ENCODE measurements around the gene ST6GAL1.
A peak's percentile ranks its signal among the peaks of the same experiment; 100 is the strongest.
"Not testable (repeated sequence)": the region's sequence is repeated elsewhere in the genome, so short reads cannot be mapped to it uniquely, and the experiment has no call there.

The ST6GAL1 gene

GRCh38 chr3:187046033-187046432 lies 115.7 kb downstream of the ST6GAL1 start:
- DNase-seq (ENCODE audit: low read depth in 2 of 2): no peak

DNA sequence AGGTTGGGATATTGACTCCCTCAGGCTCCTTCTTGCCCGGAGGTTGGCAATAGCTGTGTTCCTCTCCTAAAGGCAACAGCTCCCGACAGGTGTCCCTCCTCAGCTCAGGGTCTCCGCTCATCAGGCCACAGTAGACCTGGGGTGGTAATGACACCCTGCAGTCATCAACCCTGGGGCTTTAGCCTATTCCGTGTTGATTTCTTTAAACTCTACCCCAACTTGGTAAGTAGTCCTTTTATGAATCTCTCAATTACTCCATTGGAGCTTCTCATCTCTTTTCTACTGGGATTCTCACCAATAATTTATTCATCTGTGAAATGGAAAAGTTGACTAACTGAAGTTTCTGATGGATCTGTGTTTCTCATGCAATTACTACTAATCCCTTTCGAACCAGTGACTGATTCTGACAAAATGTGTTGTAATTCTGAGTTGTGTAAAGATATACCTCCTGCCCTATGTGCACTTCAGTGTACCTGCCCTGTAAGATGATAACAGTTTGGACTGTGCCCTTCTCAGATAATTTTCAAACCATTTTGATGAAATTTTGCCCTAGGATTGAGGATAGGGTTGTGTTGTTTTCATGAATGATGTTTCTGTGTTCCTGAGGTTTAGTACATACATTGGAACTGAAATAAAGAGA lies 119.3 kb downstream of the ST6GAL1 start:
- DNase-seq (ENCODE audit: low read depth in 2 of 2): no peak

DNA sequence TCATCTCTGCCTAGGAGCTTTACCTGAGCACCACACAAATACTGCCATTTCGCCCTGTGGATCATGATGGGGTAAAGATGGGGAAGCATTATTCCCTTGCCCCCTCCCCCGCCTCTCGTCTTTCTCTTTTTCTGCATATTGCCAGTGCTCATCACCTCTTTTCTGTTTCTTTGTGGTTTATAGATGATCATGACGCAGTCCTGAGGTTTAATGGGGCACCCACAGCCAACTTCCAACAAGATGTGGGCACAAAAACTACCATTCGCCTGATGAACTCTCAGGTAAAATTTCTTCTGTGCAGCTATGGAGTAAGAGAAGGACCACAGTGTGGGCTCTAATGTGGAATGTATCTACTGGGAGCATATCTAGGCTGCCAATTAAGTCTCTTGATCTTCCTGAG lies 120.7 kb downstream of the ST6GAL1 start:
- DNase-seq (ENCODE audit: low read depth in 2 of 2): no peak

DNA sequence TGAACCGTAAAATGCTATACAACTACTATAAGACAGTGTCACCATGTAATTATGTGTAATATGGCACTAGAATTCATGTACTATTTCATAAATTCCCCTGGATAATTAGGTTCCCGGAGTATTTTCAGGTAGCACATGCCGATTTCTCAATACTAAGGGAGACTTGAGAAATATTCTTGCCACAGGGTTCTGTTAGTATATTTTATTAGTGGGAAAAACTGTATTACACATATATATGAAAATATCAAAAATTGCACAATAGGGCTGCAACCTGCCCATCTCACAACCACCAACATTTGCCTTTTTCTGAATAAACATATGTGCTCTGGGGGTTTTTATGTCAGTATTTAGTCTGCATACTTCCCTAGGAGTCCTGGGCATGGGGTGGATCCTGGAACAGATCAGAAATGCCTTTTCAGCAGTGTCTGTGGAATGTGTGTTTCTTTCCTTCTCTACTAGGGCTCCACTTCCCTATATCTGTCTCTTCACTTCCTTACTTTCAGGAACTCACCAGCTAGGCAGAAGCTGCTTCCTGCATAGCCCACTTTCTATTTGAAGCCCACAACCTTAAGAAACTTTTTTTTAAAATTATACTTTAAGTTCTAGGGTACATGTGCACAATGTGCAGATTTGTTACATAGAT lies 121.5 kb downstream of the ST6GAL1 start:
- no peak for DNase-seq (ENCODE audit: low read depth in 2 of 2)

- not testable (repeated sequence) for DNase-seq (ENCODE audit: low read depth in 2 of 2)
Measured at GRCh38 chr3:187052427-187052826, 122.1 kb downstream of the ST6GAL1 start.

- DNase-seq (ENCODE audit: low read depth in 2 of 2): not testable (repeated sequence)
Measured at GRCh38 chr3:187054433-187054832, 124.1 kb downstream of the ST6GAL1 start.

- not testable (repeated sequence) for DNase-seq (ENCODE audit: low read depth in 2 of 2)
Measured at GRCh38 chr3:187057803-187058202, 127.5 kb downstream of the ST6GAL1 start.

GRCh38 chr3:187061748-187062147 lies 131.4 kb downstream of the ST6GAL1 start:
- DNase-seq (ENCODE audit: low read depth in 2 of 2): no peak

DNA sequence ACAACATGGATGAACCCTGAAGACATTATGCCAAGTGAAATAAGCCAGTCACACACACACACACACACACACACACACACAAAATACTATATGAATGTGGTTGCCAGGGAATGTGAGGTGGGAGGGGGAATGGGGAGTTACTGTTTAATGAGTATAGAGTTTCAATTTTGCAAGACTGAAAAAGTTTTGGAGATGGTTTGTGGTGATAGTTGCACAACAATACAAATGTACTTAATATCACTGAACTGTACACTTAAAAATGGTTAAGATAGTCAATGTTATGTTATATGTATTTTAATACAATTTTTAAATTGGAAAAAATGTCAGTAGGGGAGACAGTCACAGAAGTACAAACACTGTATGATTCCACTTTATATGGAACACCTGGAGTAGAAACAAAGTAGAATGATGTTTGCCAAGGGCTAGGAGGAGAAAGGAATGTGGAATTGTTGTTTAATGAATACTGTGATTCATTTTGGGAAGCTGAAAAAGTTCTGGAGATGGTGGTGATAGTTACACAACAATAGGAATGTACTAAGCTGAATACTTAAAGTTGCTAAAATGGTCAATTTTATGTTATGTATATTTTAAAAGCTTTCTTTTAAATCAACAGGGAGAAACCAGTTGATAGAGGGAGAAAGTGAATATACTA lies 132.3 kb downstream of the ST6GAL1 start:
- no peak for DNase-seq (ENCODE audit: low read depth in 2 of 2)

GRCh38 chr3:187063286-187064121 lies 133.2 kb downstream of the ST6GAL1 start:
- no peak for DNase-seq (ENCODE audit: low read depth in 2 of 2)

DNA sequence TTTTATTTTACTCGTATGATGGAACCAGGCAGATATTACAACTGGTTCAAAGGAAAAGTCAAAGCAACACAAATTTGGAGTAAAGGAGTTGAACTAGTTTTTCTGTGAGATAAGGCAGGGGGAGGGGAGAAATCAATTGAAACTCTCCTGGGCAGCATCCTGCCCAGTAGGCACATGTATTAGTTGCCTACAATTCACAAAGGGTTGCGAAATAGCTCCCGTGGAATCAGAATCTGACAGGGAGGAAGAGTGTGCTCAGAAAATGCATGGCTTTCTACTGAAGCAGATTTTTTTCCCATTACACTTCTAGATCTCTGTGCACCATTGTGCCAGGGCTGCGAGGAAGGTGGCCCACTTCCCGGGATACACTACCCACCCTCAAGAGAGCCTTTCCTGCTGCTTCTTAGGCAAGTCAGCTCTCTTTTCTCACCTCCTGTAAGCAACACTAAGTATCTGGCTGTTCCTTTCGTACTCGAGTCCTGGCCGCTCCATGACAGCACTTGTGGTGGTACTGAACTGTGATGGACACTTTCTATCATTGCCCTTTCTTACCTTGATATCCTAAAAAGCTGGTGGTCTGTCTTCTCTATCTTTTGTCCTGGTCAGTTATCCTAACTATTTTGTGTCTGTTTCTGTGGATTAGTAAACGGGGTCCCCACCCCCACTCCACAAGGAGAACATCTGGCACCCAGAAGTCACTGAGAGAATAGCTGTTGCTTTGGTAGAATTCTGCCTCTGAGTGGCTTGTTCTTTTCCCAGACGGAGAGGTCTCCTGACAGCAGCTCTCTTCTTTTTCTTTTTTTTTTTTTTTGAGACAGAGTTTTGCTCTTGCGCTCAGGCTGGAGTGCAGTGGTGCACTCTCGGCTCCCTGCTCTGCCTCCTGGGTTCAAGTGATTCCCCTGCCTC lies 134.1 kb downstream of the ST6GAL1 start:
- DNase-seq (ENCODE audit: low read depth in 2 of 2): no peak

DNA sequence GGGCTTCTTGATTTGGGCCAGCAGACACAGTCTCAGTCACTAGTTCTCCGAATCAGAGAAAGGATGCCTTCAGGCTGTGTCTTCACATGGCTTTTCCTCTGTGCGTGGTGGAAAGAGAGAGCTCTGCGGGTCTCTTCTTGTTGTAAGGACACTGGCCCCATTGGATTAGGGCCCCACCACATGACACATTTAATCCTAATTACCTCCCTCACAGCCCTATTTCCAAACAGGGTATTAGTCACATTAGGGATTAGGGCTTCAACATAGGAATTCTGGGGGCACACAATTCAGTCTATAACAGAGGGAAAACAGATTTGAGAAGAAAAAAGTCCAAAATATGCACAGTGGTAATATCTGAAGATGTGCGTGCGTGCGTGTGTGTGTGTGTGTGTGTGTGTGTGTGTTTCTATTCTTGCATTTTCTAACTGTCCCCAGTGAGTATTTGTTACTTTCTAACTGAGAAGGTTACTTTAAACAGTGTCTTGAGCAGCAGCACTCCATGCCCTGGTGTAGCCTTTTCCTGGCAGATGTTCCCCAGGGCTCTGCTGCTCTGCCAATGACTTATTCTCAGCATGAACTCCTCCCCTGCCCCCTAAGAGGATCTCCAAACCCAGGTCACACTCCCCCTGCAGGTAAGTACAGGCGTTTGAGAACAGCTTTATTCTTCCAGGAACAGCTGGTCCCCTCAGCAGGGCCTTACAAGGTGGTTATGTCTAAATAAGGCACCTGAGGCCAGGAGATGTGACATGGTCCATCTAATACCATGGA lies 136.1 kb downstream of the ST6GAL1 start:
- peak in 1 of 2 donors; percentile 19 for DNase-seq (ENCODE audit: low read depth in 2 of 2)

- no peak for DNase-seq (ENCODE audit: low read depth in 2 of 2)
Measured at GRCh38 chr3:187068787-187069186, 138.5 kb downstream of the ST6GAL1 start.

GRCh38 chr3:187069857-187070516 lies 139.7 kb downstream of the ST6GAL1 start:
- DNase-seq (ENCODE audit: low read depth in 2 of 2): no peak

DNA sequence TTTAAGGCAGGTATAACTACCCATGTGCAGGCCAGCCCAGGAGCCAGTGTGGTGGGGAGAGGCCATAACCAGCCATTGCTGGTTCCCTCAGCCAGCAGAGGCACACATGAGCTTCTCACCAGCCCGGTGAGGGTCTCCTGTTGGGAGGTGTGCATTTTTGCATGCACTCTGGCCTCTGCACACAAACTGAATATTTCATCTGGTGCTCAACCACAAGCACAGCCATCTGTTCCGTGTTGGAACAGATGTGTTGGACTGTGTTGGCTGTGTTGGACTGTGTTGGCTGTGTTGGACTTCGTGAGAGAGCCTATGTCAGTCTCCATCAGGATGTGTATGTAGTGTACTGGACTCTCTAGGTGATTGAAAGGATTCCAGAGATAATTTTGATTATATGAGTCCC lies 141.8 kb downstream of the ST6GAL1 start:
- DNase-seq (ENCODE audit: low read depth in 2 of 2): no peak

GRCh38 chr3:187072511-187072910 lies 142.2 kb downstream of the ST6GAL1 start:
- DNase-seq (ENCODE audit: low read depth in 2 of 2): no peak

DNA sequence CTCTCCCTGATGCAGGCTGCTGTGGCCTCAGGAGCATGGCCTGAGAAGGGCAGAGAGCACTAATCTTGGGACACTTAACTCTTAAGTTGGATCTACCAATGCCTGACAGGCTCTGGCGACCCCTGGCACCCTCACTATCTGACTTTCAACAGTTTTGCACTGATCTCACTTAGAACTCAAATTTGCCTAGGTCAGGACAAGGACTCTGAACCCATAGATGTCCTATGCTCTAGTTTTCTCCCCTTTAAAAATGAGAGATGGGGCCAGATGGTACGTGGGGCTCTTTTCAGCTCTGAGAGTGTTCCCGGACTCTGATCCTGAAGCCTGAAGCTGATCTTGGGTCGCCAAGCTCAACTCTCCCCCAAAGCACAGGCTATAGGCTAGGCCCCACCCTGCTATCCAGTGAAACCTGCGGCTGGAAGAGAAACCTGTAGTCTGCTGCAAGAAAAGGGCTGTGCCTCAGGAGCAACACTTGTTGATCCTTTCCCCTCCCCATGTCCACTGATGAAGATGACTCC lies 143.3 kb downstream of the ST6GAL1 start:
- DNase-seq (ENCODE audit: low read depth in 2 of 2): no peak

DNA sequence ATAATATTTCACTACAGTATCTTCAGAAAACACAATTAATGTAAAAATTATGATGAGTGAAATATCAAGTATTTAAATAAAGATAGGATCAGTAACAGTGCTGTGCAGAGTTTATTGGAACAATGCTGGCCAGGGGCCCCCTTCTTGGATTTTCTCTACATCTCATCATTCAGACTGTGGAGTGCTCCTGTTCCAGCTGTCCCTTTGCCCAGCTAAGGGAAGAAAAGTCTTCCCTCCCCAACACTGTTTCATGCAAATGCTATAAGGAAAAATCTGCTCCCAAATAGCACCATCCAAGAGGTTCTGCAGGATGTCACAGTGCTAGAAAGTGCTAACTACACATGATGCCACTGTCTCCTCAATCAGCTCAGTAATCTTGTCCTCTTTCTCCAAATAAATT lies 144.5 kb downstream of the ST6GAL1 start:
- DNase-seq (ENCODE audit: low read depth in 2 of 2): no peak

GRCh38 chr3:187076297-187076696 lies 146.0 kb downstream of the ST6GAL1 start:
- DNase-seq (ENCODE audit: low read depth in 2 of 2): no peak

DNA sequence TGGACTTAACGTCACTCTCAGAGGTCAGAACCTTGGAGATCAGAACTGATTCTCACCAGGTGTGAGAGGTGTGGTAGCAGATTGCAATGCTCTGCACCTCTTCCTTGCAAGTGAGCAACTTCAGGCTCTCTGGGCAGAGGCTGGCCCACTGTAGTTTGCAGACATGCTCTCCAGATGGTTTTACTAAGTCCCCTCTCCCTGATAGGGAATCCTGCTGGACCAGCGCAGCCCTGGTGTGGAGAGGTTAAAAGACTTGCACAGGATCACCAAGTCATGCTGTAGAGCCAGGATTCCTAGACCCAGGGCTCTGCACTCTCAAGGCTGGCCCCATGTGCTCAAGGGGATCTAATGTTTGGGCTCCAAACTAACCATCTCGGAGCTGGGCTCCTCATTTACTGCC lies 146.8 kb downstream of the ST6GAL1 start:
- no peak for DNase-seq (ENCODE audit: low read depth in 2 of 2)
